ENCODE data around the gene WSCD1.

The WSCD1 gene

DNA sequence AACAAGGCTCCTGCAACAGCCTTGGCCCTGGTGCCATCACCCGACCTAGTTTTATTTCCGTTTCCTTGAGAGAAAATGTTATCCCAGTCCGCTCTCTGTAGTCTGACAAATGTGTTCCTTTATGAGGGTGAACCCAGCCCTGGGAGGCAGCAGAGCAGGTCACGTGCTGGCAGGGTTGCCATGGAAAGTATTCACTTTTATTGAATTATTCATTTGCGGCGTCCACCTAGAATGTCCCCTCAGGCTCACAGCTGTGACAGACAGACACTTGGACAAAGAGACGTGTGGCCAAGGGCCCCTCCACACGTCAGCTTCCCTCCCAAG lies 90.0 kb downstream of the WSCD1 start:
- no peak for DNase-seq (ENCODE audit: low read depth in 2 of 2)

- no peak for DNase-seq (ENCODE audit: low read depth in 2 of 2)
Measured at GRCh38 chr17:6160911-6161855, 91.0 kb downstream of the WSCD1 start.

GRCh38 chr17:6162216-6162615 lies 92.0 kb downstream of the WSCD1 start:
- no peak for DNase-seq (ENCODE audit: low read depth in 2 of 2)

DNA sequence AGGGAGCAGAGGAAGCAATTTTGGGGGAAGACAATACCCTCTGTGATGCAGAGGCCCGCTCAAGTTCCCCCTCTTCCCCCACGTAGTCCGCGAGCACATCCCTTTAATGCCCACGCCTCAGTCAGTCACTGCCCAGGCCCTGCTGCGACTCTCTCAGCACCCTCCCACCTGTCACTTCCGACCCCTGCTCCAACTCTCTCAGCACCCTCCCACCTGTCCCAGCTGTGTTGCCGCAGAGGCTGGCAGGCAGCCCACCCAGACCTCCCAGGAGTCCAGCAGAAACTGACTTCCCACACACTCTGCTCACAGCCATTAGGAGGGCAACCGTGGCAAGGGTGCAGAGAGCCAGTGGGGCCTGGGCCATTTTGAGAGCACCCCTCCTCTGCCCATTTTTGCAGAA lies 92.7 kb downstream of the WSCD1 start:
- no peak for DNase-seq (ENCODE audit: low read depth in 2 of 2)

DNA sequence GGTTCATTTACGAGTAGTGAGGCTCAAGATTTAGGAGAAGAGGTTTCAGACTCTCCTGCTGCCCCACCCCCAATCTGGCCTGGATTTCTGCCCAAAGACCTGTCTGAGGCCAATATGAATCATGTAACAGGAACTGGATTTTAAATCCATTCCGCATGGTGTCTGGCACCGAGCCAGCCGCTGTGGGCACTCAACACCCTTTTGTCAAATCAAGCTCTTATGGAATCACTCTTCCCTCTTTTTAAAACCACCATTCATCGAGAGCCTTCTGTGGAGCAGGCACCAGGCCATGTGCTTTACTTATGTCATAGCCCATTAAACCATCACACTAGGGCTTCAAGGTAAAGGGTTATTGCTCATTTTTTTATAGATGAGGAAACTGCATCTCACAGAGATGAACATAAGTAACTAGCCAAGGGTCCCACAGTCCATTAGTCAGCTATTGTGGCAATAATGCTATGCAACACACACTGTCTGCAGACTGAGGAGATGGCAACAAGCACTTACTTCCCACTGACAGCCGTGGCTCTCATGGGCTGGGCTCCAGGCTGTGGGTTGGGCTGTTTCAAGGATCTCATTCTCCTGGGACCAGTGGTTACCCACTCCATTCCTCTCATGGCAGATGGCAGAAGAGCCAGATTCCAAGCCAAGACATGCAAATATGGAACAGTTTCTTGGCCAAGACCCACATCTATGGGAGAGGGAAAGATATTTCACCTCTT lies 93.6 kb downstream of the WSCD1 start:
- no peak for DNase-seq (ENCODE audit: low read depth in 2 of 2)

DNA sequence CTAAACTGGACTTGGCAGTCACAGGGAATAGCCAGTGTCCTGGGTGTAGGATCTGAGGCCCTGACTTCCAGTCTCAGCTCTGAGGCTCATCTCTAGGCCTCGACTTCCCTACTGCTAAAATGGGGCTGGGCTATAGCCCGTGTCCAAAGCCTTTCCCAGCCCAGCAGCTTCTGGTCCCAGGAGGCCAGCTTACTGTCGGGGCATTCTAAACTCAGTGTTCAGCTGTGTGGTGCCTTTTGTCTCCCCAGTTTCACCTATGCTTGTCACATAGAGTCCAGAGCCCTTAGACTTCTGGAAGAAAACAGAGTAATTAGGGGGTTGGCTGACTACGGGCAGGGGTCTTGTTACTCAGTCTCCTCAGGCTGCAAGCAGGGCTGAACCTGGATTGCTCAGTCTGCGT lies 94.8 kb downstream of the WSCD1 start:
- DNase-seq (ENCODE audit: low read depth in 2 of 2), result no peak

- no peak for DNase-seq (ENCODE audit: low read depth in 2 of 2)
Measured at GRCh38 chr17:6165806-6166205, 95.6 kb downstream of the WSCD1 start.

DNA sequence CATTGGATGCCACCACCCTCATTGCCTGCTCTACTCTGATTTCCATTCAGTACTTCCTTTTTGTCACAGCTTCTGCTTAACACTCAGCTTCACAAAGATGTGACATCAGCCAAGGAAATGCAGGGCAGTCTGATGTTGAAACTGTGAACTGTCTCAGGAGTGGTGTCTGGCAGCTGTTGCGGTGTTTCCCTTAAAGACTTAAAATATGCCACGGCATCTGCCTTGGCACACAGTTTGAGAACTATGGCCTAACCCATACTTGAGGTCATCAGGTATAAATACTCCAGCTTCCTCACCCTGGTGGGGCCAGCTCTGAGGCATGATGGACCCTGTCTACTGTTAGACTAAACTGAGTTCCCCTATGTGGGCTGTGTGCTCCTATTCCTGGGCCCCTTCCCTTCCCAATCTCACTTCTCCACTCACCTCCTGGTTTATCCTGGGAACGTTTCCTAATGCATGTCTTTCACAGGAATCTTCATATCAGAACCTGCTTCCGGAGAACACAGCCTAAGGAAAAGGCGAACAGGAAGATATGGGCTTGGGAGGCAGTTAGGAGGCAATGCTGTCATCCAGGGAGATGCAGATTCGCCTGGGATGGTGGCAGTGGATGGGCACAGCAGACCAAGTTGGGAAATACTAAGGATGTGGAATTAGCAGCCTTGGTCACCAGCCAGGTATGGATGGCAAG lies 96.5 kb downstream of the WSCD1 start:
- DNase-seq (ENCODE audit: low read depth in 2 of 2), result no peak

GRCh38 chr17:6168296-6168695 lies 98.1 kb downstream of the WSCD1 start:
- no peak for DNase-seq (ENCODE audit: low read depth in 2 of 2)

- no peak for DNase-seq (ENCODE audit: low read depth in 2 of 2)
Measured at GRCh38 chr17:6170349-6170748, 100.2 kb downstream of the WSCD1 start.

DNA sequence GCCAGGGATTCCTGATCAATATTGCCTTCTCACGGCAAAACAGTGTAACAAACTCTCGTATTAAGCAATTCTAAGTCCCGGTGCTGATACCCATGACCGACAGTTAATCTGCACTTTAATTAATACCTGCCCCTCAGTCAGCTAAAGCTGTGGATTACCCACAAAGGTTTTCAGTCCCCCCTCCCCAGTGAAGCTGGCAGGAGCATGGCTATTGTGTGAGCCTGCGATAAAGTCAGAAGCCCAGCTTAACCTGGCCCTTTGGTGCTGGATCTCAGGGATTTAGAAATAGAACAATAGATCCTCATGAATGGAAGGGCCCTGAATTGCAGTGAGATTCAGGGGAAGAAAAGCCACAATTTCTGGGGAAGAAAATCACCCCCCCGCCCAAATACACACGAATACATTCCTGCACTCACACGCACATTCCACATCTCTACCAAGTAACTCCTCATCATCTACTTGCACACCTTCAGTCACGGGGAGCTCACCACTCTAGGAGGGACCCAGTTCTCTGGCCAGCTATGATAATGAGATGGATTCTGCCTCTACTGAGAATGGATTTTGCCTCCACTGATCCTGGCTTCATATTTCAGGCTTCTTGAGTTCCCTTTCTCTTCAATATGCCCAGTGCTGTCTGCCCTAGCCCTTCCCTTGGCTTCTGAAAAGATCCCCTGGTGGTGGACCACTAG lies 102.6 kb downstream of the WSCD1 start:
- DNase-seq (ENCODE audit: low read depth in 2 of 2), result no peak

DNA sequence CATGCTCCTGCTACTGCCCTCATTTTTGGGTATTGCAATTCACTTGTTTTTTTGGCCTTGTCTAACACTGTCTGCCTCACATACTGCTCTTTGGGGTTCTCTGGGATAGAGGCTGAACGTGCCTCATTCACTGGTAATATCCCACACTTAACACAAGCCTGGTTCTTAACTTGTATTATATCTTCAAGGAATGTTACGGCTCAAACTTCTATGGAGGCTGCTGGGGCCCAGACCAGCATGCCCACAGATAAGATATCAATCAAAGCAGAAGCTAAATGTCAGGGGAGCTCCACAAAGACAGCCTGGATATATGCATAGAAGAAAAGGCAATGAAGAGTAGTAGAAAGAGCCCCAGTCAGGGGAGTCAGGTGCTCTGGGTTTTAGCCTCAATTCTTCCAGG lies 103.5 kb downstream of the WSCD1 start:
- DNase-seq (ENCODE audit: low read depth in 2 of 2), result no peak
